IPS-NIHi11 (cell line): Measurements from ENCODE around the gene FRMD4A.

Experiments used
- DNase-seq: peaks from one replicate; pipeline ENCODE4 v3.0.0; 2012; ENCODE audit warnings: mixed read lengths, low spot score

Gene FRMD4A

DNA sequence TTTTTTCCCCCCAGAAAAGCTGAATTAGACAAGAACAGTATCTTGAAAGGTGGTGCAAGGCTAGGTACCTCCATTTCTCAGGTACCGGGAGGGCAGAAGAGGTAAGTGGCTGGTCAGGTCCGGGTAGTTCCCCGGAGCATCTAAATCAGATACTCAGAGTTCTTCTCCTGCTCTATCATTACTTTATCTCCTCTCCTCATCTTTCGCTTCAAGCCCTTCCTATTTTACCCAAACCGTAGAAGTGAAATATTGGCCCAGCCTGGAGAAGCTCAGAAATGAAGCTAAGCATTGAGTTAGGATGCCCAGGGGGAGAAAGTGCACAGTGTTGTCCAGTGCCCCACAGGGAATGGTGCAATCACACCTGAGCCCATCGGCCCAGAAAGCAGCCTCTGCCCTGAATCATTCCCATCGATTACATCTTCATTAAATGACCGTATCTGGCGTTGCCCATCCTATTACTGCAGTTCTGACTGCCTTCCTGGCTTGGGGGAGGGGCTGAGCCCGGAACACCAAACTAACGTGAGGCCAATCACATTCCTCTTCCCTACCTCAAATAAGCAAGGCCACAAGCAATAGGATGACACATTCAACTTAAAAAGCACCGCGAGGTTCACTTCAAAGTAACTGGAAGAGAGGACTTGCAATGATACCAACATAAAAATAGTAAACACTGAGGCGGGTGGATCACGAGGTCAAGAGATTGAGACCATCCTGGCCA lies 627.5 kb downstream of the FRMD4A start:
- no peak for DNase-seq

GRCh38 chr10:13701157-13701919 lies 629.4 kb downstream of the FRMD4A start:
- no peak for DNase-seq

GRCh38 chr10:13700473-13701144 lies 630.1 kb downstream of the FRMD4A start:
- no peak for DNase-seq

- no peak for DNase-seq
These were observed 631.5 kb downstream of the FRMD4A start for GRCh38 chr10:13699216-13699615.

DNA sequence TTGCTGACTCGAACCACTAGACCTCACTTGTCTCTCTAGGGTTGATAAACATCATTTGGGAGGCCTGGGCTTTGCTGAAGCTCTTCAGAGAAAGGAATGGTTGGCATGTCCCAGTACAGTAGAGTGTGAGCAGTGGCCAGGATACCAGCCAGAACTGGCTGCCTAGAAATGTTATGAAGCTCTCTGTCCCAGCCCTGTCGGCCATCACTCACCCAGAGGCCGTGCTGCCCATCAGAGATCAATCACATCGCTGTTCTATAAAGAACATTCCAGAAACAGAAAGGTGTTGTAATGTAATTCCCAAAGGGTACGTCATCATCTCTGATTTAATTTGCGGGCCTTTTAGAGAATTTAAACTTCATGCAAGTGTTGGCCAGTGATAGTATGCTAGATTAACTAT lies 632.5 kb downstream of the FRMD4A start:
- DNase-seq = no peak

GRCh38 chr10:13696071-13696470 lies 634.7 kb downstream of the FRMD4A start:
- no peak for DNase-seq

GRCh38 chr10:13695588-13695987 lies 635.1 kb downstream of the FRMD4A start:
- no peak for DNase-seq

GRCh38 chr10:13693783-13694700 lies 636.7 kb downstream of the FRMD4A start:
- no peak for DNase-seq

DNA sequence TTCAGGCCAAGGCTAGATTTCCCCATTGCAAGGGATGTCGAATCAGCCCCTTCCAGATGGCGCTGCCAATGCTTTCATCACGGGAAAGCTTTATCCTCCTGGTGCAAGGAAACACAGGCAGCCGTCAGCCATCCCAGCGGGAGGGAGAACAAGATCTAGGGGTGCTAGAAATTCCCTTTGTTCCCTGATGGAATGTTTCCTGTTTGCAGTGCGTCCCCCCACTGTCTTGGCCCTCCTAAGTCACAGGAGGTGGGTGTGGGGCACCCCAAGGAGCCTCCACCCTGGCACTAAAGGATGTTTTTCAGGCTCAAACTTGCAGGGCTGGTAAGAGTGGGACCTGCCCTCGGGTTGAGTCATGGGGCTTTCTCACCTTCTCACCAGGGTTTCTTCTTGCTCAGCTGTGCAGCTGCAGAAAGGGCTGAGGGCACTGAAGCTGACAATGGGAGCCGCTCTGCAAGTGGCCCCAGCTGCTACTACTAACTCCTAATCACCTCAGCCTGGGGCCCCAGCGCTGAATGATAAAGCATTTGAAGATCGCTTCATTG lies 640.4 kb downstream of the FRMD4A start:
- no peak for DNase-seq

- DNase-seq = no peak
These were observed 644.4 kb downstream of the FRMD4A start for GRCh38 chr10:13686331-13686752.

- no peak for DNase-seq
These were observed 644.8 kb downstream of the FRMD4A start for GRCh38 chr10:13685885-13686284.

GRCh38 chr10:13684806-13685482 lies 645.8 kb downstream of the FRMD4A start:
- no peak for DNase-seq

GRCh38 chr10:13684252-13684791 lies 646.4 kb downstream of the FRMD4A start:
- DNase-seq = no peak

- no peak for DNase-seq
These were observed 647.7 kb downstream of the FRMD4A start for GRCh38 chr10:13683017-13683416.

- DNase-seq = no peak
These were observed 648.8 kb downstream of the FRMD4A start for GRCh38 chr10:13681960-13682359.

DNA sequence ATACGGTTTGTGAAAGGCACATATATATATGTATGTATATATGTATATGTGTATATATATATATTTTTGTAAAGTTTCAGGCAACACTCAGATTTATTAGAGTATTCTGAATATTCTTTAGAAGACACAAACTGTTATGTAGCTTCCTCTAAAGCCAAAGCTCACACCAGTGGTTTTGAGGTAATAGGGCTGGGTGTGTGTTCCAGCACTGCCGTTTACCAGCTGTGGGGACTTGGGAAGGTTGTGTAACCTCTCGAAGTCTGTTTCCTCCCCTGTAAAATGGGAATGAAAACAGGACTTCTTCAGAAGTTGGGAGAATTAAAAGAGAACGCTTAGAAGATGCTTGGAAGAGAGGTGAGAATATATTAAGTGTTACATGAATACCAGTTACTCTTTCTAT lies 649.2 kb downstream of the FRMD4A start:
- DNase-seq = no peak

DNA sequence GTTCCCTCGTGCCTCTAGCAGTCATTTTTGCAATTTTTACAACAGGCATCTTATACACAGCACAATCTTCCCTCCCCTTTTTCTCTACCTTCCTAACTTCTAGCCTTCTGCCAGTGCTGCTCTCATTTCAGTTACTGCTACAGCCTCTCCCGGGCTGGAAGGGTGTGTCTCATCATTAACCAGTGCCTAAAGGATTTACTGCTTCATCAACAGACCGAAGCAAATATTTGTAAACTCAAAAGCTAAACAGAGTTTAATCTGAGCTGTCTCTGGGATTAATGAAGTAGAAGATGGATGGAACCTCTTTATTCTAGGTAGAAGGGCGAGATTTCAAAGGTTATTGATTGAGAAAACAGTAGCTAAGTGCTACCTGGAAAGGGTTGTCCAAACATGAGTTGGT lies 649.6 kb downstream of the FRMD4A start:
- no peak for DNase-seq

GRCh38 chr10:13678101-13678843 lies 652.5 kb downstream of the FRMD4A start:
- DNase-seq = no peak

- DNase-seq = no peak
These were observed 655.8 kb downstream of the FRMD4A start for GRCh38 chr10:13674645-13675588.
